Adipose tissue (tissue), 3 donors: ENCODE results near the gene MEIS2. TPM values are rescaled to one million over a fixed set of nuclear protein-coding genes. Genes with fewer than 3 reads are reported as not detected.

Experiments
- H3K27ac ChIP-seq: one replicate; pipeline ENCODE4 v1.5.1; 2013; ENCODE audit warnings: low read depth, low read length
- WGBS, 3 donors: extraction: QIAGEN DNeasy Blood & Tissue Kit; methylation state at CpG; one replicate each; pipeline ENCODE4 v1.1.7; 2013; 5-methylcytosine and 5-hydroxymethylcytosine counted together
- polyA plus RNA-seq, 3 donors: library from polyadenylated mRNA; stranded (reverse); fragments of 200-250 nt; gene quantifications; one replicate each; pipeline ENCODE4 v1.2.3, GENCODE V29; 2013
- donor health status: healthy with polysubstance abuse.
- donor health status: Bipolar disorder and iron deficiency.
- donor health status: healthy.

The MEIS2 gene
- polyA plus RNA-seq, 3 donors = 6.6 to 16.9 (median 9.0) TPM

- H3K27ac ChIP-seq = no peak overlapping the region
Observed at GRCh38 chr15:36959746-36960145, 140.6 kb downstream of the MEIS2 start.

DNA sequence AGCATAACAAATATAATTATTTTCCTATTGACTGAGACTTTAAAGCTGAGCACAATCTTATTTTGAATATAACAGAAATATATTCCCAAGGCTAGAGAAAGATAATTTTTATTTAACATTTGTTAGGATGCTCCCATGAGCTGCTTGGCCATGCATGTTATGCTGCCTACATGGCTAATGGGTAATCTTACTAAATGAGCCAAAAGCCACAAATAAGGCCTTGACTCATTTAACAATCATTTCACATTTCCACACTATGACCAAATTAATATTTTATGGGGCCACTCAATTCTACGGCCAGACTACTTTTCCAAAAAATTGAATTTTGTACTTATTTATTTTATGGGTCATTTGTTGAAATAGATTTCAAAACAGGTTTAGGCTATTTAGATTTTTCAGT is 141.7 kb downstream of the MEIS2 start:
- H3K27ac ChIP-seq = no peak overlapping the region
- 89 to 93% (median 91%) methylated on average over 1 of the region's 1 CpG for WGBS, 3 donors

DNA sequence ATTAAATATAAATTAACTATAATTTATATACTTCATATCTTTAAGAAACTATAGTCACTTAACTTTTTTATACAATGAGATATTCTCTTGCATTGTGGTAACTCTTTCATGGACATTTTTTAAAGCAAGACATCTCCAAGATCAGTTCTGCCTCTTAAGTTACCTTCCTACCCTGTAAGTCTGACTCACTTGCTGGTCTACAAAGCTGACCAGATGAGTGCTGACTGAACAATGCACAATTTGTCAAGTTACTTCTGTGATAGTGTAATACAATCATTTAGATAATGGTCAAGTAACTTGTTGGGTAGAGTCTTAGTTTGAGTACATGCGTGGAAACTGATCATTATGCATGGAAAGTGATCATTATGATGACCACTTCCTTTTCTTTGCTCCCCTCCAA is 145.9 kb downstream of the MEIS2 start:
- no peak overlapping the region for H3K27ac ChIP-seq
- WGBS, 3 donors = 92 to 100% (median 97%) methylated on average over 1 of the region's 1 CpG

- WGBS, 3 donors = 65 to 90% (median 68%) methylated on average over 3 of the region's 3 CpGs
- no peak overlapping the region for H3K27ac ChIP-seq
Observed at GRCh38 chr15:36953346-36953745, 147.0 kb downstream of the MEIS2 start.

- WGBS, 3 donors = 40 to 50% (median 43%) methylated on average over 6 of the region's 6 CpGs
- H3K27ac ChIP-seq = no peak overlapping the region
Observed at GRCh38 chr15:36951731-36952247, 148.6 kb downstream of the MEIS2 start.

DNA sequence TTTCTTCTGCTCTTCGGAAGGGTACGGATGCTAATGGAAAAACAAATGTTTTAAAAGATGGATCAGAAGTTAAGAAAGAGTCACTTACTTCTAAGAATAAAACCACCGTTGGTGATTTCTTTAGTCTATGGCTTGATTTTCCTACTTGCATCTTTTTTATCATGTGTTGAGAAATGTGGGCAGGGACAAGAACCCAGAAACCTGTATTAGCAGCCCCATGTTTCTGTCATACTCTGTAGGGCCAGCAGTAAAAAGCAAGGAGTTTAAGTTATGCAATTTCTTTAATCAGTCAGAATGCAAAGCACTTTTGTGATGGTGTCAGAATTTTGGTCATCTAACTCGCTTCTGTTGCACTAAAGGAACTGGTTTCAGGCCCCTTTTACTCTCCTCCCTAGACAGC is 150.0 kb downstream of the MEIS2 start:
- 87 to 93% (median 92%) methylated on average over 4 of the region's 4 CpGs for WGBS, 3 donors
- H3K27ac ChIP-seq = no peak overlapping the region

GRCh38 chr15:36948982-36949381 is 151.4 kb downstream of the MEIS2 start:
- 76 to 77% (median 76%) methylated on average over 3 of the region's 3 CpGs for WGBS, 3 donors
- H3K27ac ChIP-seq = no peak overlapping the region

DNA sequence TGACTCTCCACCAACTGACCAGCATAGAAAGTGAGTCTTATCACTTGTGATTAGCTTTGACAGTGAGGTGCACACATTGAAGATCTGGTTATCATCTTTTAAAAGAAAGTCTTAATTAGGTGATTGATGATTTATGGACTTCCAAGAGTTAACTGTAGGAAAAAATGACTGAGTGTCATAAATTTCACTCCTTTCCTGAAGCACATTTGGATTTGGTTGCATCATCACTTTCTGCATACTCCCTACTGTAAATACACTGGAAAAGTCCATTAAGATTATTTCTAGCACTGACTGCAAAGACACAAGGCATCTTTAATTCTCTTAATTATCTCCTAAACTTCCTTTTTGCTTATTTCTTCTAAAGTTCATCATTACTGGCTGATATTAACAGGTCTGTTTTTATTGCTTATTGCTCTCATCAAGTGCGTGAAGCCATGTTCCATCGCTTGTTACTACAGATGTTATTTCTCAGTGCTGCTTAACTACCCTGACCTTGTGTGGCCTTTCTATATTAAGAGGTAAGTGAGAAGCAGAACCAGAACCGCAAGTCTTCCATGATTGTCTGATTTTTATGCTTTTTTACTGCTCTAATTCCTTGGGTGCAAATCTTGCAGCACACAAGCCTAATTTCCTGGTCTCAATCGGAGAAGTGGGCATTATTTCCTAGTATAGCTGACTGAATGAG is 153.2 kb downstream of the MEIS2 start:
- H3K27ac ChIP-seq = no peak overlapping the region
- WGBS, 3 donors = 68 to 79% (median 78%) methylated on average over 4 of the region's 4 CpGs

GRCh38 chr15:36944442-36944841 is 155.9 kb downstream of the MEIS2 start:
- WGBS, 3 donors = 78 to 87% (median 86%) methylated on average over 6 of the region's 6 CpGs
- H3K27ac ChIP-seq = no peak overlapping the region

DNA sequence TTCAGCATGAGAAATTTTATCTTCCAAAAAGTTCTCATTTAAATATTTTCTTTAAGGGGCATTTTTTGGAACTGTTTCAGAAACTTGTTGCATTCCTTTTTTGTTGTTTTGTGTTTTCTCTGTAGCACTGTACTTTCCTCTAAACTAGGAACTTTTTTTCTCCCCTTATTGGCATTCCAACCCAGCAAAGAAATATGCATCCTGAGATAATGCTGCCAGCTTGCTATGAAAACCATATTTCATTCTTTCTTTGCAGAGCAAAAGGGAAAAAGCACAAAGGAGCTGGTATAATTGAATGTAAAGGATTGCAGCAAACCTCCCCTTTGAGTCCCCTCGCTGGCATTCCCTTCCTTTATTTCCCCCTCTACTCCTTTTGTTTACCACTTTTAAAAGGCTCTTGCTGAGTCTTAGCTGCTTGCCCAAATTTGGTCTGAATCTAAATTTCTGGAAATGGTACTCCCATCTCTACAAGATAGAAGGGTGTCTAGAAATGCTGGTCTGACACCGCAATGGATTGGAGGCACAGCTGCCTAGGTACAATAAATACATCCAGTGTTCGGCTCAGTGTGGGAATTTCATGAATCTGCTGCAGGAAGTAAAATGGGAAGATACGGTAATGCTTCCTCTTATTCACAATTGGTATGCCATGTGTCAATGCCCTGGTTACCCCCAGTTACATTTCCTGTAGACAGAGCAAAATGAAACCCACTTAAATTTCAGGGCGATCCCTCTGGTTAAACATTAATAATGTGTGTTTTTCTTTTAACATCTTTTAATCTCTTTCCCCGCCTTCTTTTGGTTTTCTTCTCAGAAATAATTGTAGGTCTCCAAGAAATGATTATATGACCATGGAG is 156.6 kb downstream of the MEIS2 start:
- 55 to 74% (median 60%) methylated on average over 6 of the region's 6 CpGs for WGBS, 3 donors
- no peak overlapping the region for H3K27ac ChIP-seq

GRCh38 chr15:36942248-36942827 is 158.0 kb downstream of the MEIS2 start:
- no peak overlapping the region for H3K27ac ChIP-seq
- WGBS, 3 donors = 74 to 94% (median 92%) methylated on average over 6 of the region's 6 CpGs

- 48 to 70% (median 68%) methylated on average over 4 of the region's 4 CpGs for WGBS, 3 donors
- no peak overlapping the region for H3K27ac ChIP-seq
Observed at GRCh38 chr15:36941798-36942197, 158.6 kb downstream of the MEIS2 start.

DNA sequence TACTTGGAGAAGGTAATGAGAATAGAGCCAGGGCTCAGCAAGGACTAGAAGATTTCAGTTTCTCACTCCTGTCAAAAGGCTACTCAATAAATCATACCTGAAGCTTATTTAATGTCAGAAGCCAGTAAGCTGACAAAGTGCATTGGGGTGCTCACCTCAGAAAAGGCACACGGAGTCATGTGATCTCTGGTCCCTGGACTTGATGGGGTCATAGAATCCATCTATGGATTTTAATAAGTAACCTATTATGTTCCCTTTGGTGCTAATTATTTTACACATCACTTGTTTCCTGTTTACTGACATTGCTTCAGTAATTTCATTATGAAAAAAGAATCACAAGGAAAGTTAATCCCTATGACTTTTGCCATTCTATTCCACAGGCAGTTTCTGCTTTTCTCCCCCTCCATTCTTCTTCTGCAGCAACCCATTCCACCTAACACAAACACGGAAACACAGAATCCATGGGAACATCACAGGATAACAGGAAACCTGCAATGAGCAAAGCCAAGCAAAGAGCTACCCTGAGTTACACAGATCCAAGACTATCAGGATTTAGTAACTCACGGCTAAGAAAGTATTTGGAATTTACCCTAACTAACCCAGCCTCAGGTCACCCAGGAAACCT is 159.6 kb downstream of the MEIS2 start:
- WGBS, 3 donors = 84 to 92% (median 88%) methylated on average over 3 of the region's 3 CpGs

GRCh38 chr15:36940219-36940618 is 160.1 kb downstream of the MEIS2 start:
- no peak overlapping the region for H3K27ac ChIP-seq

More for the DNA sequence above, 159.6 kb downstream of the MEIS2 start:
- no peak overlapping the region for H3K27ac ChIP-seq

GRCh38 chr15:36938764-36939163 is 161.6 kb downstream of the MEIS2 start:
- H3K27ac ChIP-seq = no peak overlapping the region
- 91 to 97% (median 94%) methylated on average over 7 of the region's 7 CpGs for WGBS, 3 donors

More at GRCh38 chr15:36940219-36940618, 160.1 kb downstream of the MEIS2 start:
- WGBS, 3 donors = 95 to 98% (median 97%) methylated on average over 3 of the region's 3 CpGs

DNA sequence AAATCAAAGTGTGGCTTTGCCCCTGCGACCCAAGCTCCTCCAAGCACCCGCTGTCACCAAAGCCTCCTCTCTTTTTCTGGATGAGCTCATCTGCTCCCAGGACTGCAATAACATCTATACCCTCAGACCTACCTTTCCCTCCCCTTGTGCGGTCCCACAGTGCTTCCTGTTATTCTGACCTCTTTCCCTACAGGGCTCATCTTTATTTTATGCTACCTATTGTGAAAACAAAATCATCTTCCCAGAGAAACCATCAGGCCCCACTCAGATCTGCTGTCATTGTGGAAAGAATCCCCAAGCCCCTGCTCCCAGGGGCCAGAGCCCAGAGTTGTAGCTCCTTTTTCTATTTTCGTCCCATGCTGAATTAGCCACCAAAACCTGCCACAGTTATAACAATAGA is 162.2 kb downstream of the MEIS2 start:
- no peak overlapping the region for H3K27ac ChIP-seq
- 84 to 92% (median 90%) methylated on average over 4 of the region's 4 CpGs for WGBS, 3 donors

- no peak overlapping the region for H3K27ac ChIP-seq
Observed at GRCh38 chr15:36936613-36937012, 163.7 kb downstream of the MEIS2 start.

GRCh38 chr15:36933255-36933990 is 166.9 kb downstream of the MEIS2 start:
- 93 to 95% (median 95%) methylated on average over 5 of the region's 5 CpGs for WGBS, 3 donors
- no peak overlapping the region for H3K27ac ChIP-seq
